GM19099 (cell line): ENCODE data around the gene KLHDC4.

Experiments
- POLR2A ChIP-seq: IDR thresholded peaks from 3 replicates; pipeline ENCODE4 v1.6.1; 2011; ENCODE audit warnings: low read depth; ENCODE audit not compliant: insufficient read length; ENCODE audit errors: extremely low read depth

The KLHDC4 gene

GRCh38 chr16:87729266-87729954 is 36.4 kb downstream of the KLHDC4 start:
- TF ChIP-seq POLR2A, result no peak

- no peak for TF ChIP-seq POLR2A
Observed at GRCh38 chr16:87728026-87728425, 37.8 kb downstream of the KLHDC4 start.

DNA sequence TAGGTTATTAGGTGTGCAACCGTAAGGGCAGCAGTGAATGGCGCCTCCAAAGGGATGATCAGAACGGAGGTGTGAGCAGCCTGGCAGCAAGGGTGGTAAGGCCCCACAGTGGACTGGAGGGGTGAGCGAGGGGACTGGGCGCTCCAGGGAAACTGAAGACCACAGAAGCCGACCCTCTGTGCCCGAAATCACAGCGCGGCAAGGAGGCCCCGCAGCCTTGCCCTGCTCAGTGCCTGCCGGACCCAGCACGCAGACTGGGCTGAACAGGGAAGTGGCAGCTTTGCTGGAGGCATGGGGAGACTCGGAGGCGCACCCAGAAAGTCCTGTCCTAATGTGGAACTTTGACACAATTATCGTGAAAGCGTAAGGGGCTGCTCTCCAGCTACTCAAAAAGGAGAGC is 38.4 kb downstream of the KLHDC4 start:
- no peak for TF ChIP-seq POLR2A

DNA sequence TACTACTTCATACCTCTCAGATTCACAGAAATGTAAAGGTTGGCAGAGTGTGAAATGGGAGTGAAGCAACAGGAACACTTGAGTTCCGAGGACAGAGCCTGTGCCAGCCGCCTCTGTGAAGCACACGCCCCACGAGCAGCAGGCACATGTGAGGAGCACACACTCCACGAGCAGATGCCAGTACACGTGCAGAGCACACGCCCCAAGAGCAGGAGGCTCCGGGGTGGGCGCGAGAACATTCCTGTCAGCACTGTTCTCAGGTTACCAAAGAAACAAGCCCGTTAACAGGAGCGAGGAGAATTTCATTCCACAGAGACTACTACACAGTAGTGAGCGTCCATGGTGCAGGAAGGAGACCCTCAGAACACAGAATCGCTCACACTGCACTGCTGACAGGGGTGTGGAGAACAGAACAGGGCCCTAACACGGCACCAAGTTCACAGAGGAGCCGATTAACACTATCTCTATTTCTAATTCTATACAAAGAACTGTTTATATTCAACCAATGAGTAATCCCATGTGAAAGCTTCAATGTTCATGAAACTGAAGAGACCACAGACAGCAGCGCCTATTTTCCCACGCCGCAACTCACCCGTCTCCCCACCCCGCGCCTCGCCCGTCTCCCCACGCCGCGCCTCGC is 40.1 kb downstream of the KLHDC4 start:
- no peak for TF ChIP-seq POLR2A

DNA sequence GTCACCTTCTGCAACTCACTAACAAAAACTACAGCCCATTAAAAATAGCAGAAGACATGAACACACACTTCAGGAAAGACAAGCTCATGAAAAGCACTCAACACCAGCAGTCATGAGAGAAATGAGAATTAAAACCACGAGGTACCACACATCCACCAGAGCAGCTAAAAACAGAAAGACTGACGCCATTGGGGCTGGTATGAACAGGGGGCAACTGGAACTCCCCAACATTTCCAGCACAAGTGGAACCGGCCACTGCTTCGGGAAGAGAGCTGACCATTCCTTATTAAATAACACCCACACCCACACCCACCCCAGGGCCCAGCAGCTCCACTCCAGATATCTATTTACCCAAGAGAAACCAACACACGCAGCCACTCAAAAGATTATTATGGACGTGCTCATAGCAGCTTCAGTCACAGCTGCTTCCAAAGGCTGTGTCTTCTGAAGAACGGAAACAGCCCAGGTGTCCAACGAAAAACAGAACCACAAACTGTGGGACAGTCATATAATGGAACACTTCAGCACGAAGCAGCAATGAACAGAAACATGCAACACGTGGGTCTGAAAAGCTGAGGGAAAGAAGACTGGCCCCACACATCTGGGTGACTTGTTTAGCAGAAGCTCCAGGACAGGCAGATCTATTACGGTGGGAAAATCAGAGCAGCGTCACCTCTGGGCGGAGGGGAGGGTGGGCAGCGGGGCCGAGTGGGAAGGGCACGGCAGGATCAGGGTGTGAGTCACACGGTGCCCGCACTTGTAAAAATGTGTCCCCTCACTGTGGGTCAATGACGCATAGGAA is 41.1 kb downstream of the KLHDC4 start:
- TF ChIP-seq POLR2A, result no peak

DNA sequence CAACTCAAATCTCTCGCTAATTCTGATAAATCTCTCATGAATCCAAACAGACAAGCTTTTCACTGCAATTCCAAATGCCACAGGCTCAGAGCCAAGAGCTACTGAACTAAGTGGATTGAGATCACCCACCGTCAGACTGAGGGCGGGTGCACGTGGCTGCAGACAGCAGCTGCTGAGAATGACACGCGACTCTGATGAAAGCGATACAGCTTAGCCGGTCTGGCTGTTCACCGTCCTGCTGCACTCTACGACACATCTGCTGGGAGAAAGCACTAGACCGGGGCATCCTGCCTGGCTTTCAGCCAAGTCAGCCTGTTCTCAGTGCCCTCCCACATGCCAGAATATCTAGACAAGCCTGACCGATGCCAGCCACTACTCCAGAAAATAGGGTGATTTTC is 42.6 kb downstream of the KLHDC4 start:
- TF ChIP-seq POLR2A, result no peak

DNA sequence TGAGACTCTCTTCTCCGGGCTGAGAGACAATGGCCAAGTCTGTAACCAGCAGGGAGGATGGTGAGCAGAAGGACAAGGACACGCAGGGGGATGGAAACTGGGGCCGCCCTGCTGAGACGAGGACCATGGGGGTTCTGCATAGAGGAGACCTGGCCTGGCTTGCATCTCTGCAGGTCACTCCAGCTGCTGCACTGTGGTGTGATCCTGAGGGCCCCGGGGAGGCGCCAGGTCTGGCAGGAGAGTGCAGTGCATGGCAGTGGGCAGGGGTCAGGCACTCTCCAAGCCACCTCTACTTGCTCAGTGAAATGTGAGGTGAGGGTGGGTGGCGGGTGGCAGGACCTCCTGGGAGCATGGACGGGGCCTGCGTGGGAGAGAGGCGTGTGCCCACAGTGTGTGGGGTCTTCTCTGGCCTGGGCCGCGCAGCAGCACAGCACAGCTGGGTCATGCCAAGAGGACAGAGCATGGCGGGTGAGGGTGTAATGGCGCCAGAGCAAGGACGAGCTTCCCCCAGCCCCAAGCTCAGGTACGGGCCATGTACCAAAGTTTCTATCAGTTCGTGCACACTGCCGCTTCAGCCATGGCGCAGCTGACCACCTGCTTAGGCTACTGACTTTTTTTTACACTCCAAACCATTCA is 43.1 kb downstream of the KLHDC4 start:
- TF ChIP-seq POLR2A, result no peak

DNA sequence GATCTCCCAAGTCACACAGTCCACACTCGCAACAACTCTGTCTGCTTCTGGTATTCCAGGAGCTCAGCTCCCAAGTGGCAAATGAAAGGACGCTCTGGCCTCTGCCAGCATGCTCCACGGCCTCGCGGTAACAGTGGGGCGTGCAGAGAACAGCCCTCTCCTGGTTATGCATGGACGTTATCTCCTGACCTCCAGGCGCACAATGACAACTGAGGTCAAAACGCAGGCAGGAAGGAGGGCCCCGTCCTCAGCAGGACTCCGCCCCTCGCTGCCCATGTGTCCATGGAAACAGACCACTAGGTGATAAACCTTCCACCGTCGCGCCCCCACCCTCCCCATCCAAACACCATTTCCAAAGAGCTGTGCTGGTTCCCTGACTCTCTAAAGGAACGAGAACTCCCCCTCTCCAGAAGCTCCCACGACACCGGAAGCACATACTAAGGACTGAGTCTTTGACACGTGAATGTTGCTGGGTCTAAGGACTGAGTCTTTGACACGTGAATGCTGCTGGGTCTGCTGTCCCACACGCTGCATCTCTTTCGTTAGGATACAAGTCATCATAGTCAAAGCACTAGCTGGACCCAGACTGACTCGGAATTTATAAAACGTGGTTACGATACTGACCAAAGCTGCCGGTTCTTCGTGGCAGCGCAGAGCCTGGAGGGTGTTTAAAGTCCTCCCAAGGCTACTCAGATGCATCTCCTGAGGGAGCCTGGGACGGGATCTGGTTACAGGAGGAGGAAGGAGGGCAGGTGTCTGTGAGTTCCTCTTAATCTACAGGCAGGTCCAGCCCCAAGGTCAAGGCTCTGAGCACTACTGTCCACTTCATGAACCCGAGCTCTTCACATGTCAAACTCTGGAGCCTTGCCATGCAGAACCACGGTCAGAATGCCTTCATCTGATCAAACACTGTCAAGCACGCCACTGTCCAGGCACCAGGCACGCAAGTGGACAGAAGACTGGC is 43.9 kb downstream of the KLHDC4 start:
- TF ChIP-seq POLR2A, result no peak

GRCh38 chr16:87720446-87720845 is 45.3 kb downstream of the KLHDC4 start:
- TF ChIP-seq POLR2A, result no peak

- no peak for TF ChIP-seq POLR2A
Observed at GRCh38 chr16:87715658-87716057, 50.1 kb downstream of the KLHDC4 start.

GRCh38 chr16:87715231-87715630 is 50.6 kb downstream of the KLHDC4 start:
- no peak for TF ChIP-seq POLR2A

GRCh38 chr16:87713451-87714229 is 52.1 kb downstream of the KLHDC4 start:
- TF ChIP-seq POLR2A, result no peak

DNA sequence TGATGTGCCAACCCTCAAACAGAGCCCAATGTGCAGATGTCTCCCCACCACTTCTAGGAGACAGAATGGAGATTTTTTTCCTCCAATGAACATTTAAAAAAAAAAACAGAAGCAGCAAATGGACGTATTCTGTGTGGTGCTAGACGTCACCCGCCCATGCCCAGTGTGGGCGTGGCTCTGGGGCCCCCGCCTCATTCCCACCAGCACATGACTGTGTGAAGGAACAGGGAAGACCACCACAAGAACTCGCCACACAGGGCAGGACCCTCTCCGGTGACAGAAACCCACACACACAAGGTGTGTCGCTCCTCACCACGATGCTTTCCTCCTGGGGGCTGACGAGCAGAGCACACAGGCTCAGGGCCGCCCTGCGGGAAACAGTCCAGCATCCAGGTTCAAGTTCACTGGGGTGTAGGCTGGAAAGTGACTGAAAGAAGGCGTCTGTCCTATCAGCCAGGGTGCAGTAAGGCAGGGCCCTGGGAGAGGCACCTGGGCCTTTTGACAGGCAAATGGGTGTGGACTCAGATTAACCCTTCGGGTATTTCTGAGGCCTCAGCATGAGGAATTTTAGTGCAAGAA is 53.5 kb downstream of the KLHDC4 start:
- no peak for TF ChIP-seq POLR2A

- no peak for TF ChIP-seq POLR2A
Observed at GRCh38 chr16:87710887-87711286, 54.9 kb downstream of the KLHDC4 start.

- TF ChIP-seq POLR2A, result no peak
Observed at GRCh38 chr16:87709677-87710076, 56.1 kb downstream of the KLHDC4 start.
